Muscle layer of duodenum (tissue), 2 donors: ENCODE data around the gene FXYD7.

ENCODE experiments used
- H3K27ac ChIP-seq: one replicate; pipeline ENCODE4 v1.7.0; 2013; ENCODE audit warnings: mild to moderate bottlenecking, low read length
- H3K27me3 ChIP-seq: one replicate; pipeline ENCODE4 v1.7.0; 2013; ENCODE audit warnings: low read depth, mild to moderate bottlenecking, control low read depth, low read length
- H3K36me3 ChIP-seq, 2 donors: one replicate each; pipeline ENCODE4 v1.7.0; 2013; ENCODE audit warnings: low read length in 2 of 2, control low read depth in 1 of 2, mild to moderate bottlenecking in 1 of 2; ENCODE audit not compliant: insufficient read depth in 2 of 2, control insufficient read depth in 1 of 2
- H3K4me1 ChIP-seq, 2 donors: one replicate each; pipeline ENCODE4 v1.7.0; 2013; ENCODE audit warnings: low read length in 2 of 2, mild to moderate bottlenecking in 2 of 2, control low read depth in 1 of 2, moderate library complexity in 1 of 2; ENCODE audit not compliant: insufficient read depth in 2 of 2, control insufficient read depth in 1 of 2
- H3K4me3 ChIP-seq, 2 donors: one replicate each; pipeline ENCODE4 v1.7.0; 2013; ENCODE audit warnings: low read length in 2 of 2, low read depth in 1 of 2, mild to moderate bottlenecking in 1 of 2
- H3K9me3 ChIP-seq, 2 donors: one replicate each; pipeline ENCODE4 v1.7.0; 2013; ENCODE audit warnings: low read length in 2 of 2, control low read depth in 1 of 2, mild to moderate bottlenecking in 1 of 2; ENCODE audit not compliant: control insufficient read depth in 1 of 2
- donor health status: healthy.

FXYD7 gene

GRCh38 chr19:35199481-35199880 is 56.4 kb downstream of the FXYD7 start:
- no peaks in the 10 kb centered on the region for H3K27me3 ChIP-seq

GRCh38 chr19:35202722-35203688 is 60.0 kb downstream of the FXYD7 start:
- no peaks in the 10 kb centered on the region for H3K4me1 ChIP-seq
- H3K27me3 ChIP-seq = no peaks in the 10 kb centered on the region
- H3K27ac ChIP-seq = no peak overlapping the region
- H3K36me3 ChIP-seq = no peaks in the 10 kb centered on the region
- no peaks in the 10 kb centered on the region for H3K9me3 ChIP-seq
- H3K4me3 ChIP-seq = no peak overlapping the region

More at GRCh38 chr19:35199481-35199880, 56.4 kb downstream of the FXYD7 start:
- Histone ChIP-seq H3K27ac (no peak overlapping the region), H3K36me3 (no peaks in the 10 kb centered on the region), H3K9me3 (no peaks in the 10 kb centered on the region), H3K4me3 (no peak overlapping the region), H3K4me1 (no peaks in the 10 kb centered on the region)
